HEK293T (cell line): ENCODE measurements around the gene DCUN1D2.

Experiments used
- ARNT ChIP-seq: fragments of 450-650 bp; IDR thresholded peaks from 2 replicates; pipeline ENCODE4 v1.6.1; 2017; ENCODE audit warnings: mild to moderate bottlenecking
- FOXM1 ChIP-seq: fragments of 450-650 bp; IDR thresholded peaks from 2 replicates; pipeline ENCODE4 v1.6.1; 2017; ENCODE audit warnings: mild to moderate bottlenecking, borderline replicate concordance
- PKNOX1 ChIP-seq: fragments of 450-650 bp; IDR thresholded peaks from 2 replicates; pipeline ENCODE4 v1.6.1; 2016
- SP1 ChIP-seq: fragments of 450-650 bp; IDR thresholded peaks from 2 replicates; pipeline ENCODE4 v1.6.1; 2017
- TARDBP ChIP-seq: fragments of 450-650 bp; IDR thresholded peaks from 2 replicates; pipeline ENCODE4 v1.6.1; 2016

GRCh38 chr13:113419531-113420193 is 70.8 kb downstream of the DCUN1D2 start:
- TF ChIP-seq ARNT (no peak), FOXM1 (no peak), TARDBP (no peak), SP1 (no peak), PKNOX1 (no peak)
